IgD-negative memory B cell (primary cell): ENCODE results near the gene KIF25. TPM values are rescaled to one million over a fixed set of nuclear protein-coding genes. Genes with fewer than 3 reads are reported as not detected.
A peak's percentile ranks its signal among the peaks of the same experiment; 100 is the strongest.

Source experiments
- H3K27ac Mint-ChIP-seq, 3 donors: one replicate each; pipeline ENCODE4 v1.8.0; 2020 to 2022; ENCODE audit warnings: mild to moderate bottlenecking in 3 of 3, mixed read lengths in 3 of 3, moderate library complexity in 1 of 3
- H3K27me3 Mint-ChIP-seq: one replicate; pipeline ENCODE4 v1.8.0; 2021; ENCODE audit warnings: mixed read lengths
- H3K36me3 Mint-ChIP-seq: one replicate; pipeline ENCODE4 v1.8.0; 2020; ENCODE audit warnings: mild to moderate bottlenecking, mixed read lengths
- H3K4me1 Mint-ChIP-seq, 3 donors: one replicate each; pipeline ENCODE4 v1.8.0; 2020 to 2022; ENCODE audit warnings: mixed read lengths in 3 of 3, mild to moderate bottlenecking in 1 of 3
- H3K4me3 Mint-ChIP-seq, 4 donors: one replicate each; pipeline ENCODE4 v1.8.0; 2020 to 2022; ENCODE audit warnings: mild to moderate bottlenecking in 4 of 4, mixed read lengths in 4 of 4, moderate library complexity in 3 of 4
- H3K9me3 Mint-ChIP-seq, 3 donors: one replicate each; pipeline ENCODE4 v1.8.0; 2020 to 2021; ENCODE audit warnings: mixed read lengths in 3 of 3, mild to moderate bottlenecking in 1 of 3
- polyA plus RNA-seq: library from polyadenylated mRNA; unstranded; fragments of 300-500 nt; fragmentation: Illumina TruSeq; gene quantifications from one replicate; pipeline ENCODE4 v1.2.3, GENCODE V29; 2021

Gene KIF25
- polyA plus RNA-seq, 1 donor from 2014 or later = not detected

- Mint-ChIP-seq H3K4me1 (no peaks in the 10 kb centered on the region), H3K36me3 (peaks cover 2% of the 10 kb centered on the region), H3K9me3 (peaks cover 1 to 3% (median 3%) of the 10 kb centered on the region in 3 donors), H3K27me3 (peaks cover 7% of the 10 kb centered on the region), H3K4me3 (no peak overlapping the region), H3K27ac (no peak overlapping the region)
These were observed 30.7 kb downstream of the KIF25 start for GRCh38 chr6:168028181-168028580.

GRCh38 chr6:168029459-168030217 lies 32.2 kb downstream of the KIF25 start:
- H3K27me3 Mint-ChIP-seq = peaks cover 8% of the 10 kb centered on the region

GRCh38 chr6:168030218-168030746 lies 32.8 kb downstream of the KIF25 start:
- H3K4me1 Mint-ChIP-seq = no peaks in the 10 kb centered on the region
- no peak overlapping the region for H3K27ac Mint-ChIP-seq
- peaks cover 9% of the 10 kb centered on the region for H3K27me3 Mint-ChIP-seq
- H3K9me3 Mint-ChIP-seq = peaks cover 1 to 3% (median 2%) of the 10 kb centered on the region in 3 donors
- H3K4me3 Mint-ChIP-seq = no peak overlapping the region
- peaks cover 2% of the 10 kb centered on the region for H3K36me3 Mint-ChIP-seq

More at GRCh38 chr6:168029459-168030217, 32.2 kb downstream of the KIF25 start:
- Mint-ChIP-seq H3K4me1 (no peaks in the 10 kb centered on the region), H3K27ac (no peak overlapping the region), H3K4me3 (no peak overlapping the region), H3K36me3 (peaks cover 2% of the 10 kb centered on the region), H3K9me3 (peaks cover 1 to 3% (median 2%) of the 10 kb centered on the region in 3 donors)

GRCh38 chr6:168030908-168031307 lies 33.4 kb downstream of the KIF25 start:
- H3K4me1 Mint-ChIP-seq = no peaks in the 10 kb centered on the region
- peaks cover 1 to 3% (median 2%) of the 10 kb centered on the region in 3 donors for H3K9me3 Mint-ChIP-seq
- no peak overlapping the region for H3K4me3 Mint-ChIP-seq
- peaks cover 2% of the 10 kb centered on the region for H3K36me3 Mint-ChIP-seq
- H3K27me3 Mint-ChIP-seq = peaks cover 14% of the 10 kb centered on the region
- H3K27ac Mint-ChIP-seq = no peak overlapping the region

- no peak overlapping the region for H3K27ac Mint-ChIP-seq
- peaks cover 0 to 1% (median 0%) of the 10 kb centered on the region in 3 donors for H3K4me1 Mint-ChIP-seq
- H3K4me3 Mint-ChIP-seq = no peak overlapping the region
- H3K36me3 Mint-ChIP-seq = peaks cover 2% of the 10 kb centered on the region
- peaks cover 18% of the 10 kb centered on the region for H3K27me3 Mint-ChIP-seq
- H3K9me3 Mint-ChIP-seq = peaks cover 0 to 3% (median 1%) of the 10 kb centered on the region in 3 donors
These were observed 34.0 kb downstream of the KIF25 start for GRCh38 chr6:168031411-168031971.

GRCh38 chr6:168032005-168032760 lies 34.7 kb downstream of the KIF25 start:
- H3K9me3 Mint-ChIP-seq = peaks cover 1 to 2% (median 1%) of the 10 kb centered on the region in 3 donors
- peaks cover under 1% of the 10 kb centered on the region for H3K36me3 Mint-ChIP-seq

GRCh38 chr6:168033791-168034190 lies 36.3 kb downstream of the KIF25 start:
- Mint-ChIP-seq H3K36me3 (no peaks in the 10 kb centered on the region), H3K27me3 (peaks cover 20% of the 10 kb centered on the region), H3K4me1 (peaks cover 0 to 1% (median 0%) of the 10 kb centered on the region in 3 donors), H3K27ac (no peak overlapping the region), H3K9me3 (peaks cover 6 to 10% (median 8%) of the 10 kb centered on the region in 3 donors), H3K4me3 (no peak overlapping the region)

More at GRCh38 chr6:168032005-168032760, 34.7 kb downstream of the KIF25 start:
- Mint-ChIP-seq H3K4me1 (peaks cover 0 to 1% (median 0%) of the 10 kb centered on the region in 3 donors), H3K27ac (no peak overlapping the region), H3K4me3 (no peak overlapping the region), H3K27me3 (peaks cover 20% of the 10 kb centered on the region)

GRCh38 chr6:168034537-168034936 lies 37.1 kb downstream of the KIF25 start:
- H3K4me3 Mint-ChIP-seq = no peak overlapping the region
- peaks cover 20% of the 10 kb centered on the region for H3K27me3 Mint-ChIP-seq
- peaks cover 6 to 11% (median 9%) of the 10 kb centered on the region in 3 donors for H3K9me3 Mint-ChIP-seq
- H3K36me3 Mint-ChIP-seq = no peaks in the 10 kb centered on the region
- peaks cover 0 to 1% (median 0%) of the 10 kb centered on the region in 3 donors for H3K4me1 Mint-ChIP-seq
- peak overlapping the region in 1 of 3 donors; percentile 47 for H3K27ac Mint-ChIP-seq

GRCh38 chr6:168035098-168035660 lies 37.7 kb downstream of the KIF25 start:
- Mint-ChIP-seq H3K4me1 (peaks cover 0 to 1% (median 0%) of the 10 kb centered on the region in 3 donors), H3K9me3 (peaks cover 5 to 11% (median 9%) of the 10 kb centered on the region in 3 donors), H3K27ac (peak overlapping the region in 1 of 3 donors; percentile 47), H3K36me3 (no peaks in the 10 kb centered on the region), H3K4me3 (peak overlapping the region in 2 of 4 donors; percentile 17 to 54), H3K27me3 (peaks cover 20% of the 10 kb centered on the region)

- Mint-ChIP-seq H3K4me3 (no peak overlapping the region), H3K4me1 (peaks cover 0 to 1% (median 0%) of the 10 kb centered on the region in 3 donors), H3K9me3 (peaks cover 5 to 13% (median 12%) of the 10 kb centered on the region in 3 donors), H3K27ac (no peak overlapping the region), H3K36me3 (no peaks in the 10 kb centered on the region), H3K27me3 (peaks cover 20% of the 10 kb centered on the region)
These were observed 38.4 kb downstream of the KIF25 start for GRCh38 chr6:168035661-168036545.

- Mint-ChIP-seq H3K4me1 (peaks cover 0 to 1% (median 0%) of the 10 kb centered on the region in 3 donors), H3K27me3 (peaks cover 16% of the 10 kb centered on the region), H3K27ac (no peak overlapping the region), H3K36me3 (no peaks in the 10 kb centered on the region), H3K9me3 (peaks cover 5 to 13% (median 12%) of the 10 kb centered on the region in 3 donors), H3K4me3 (no peak overlapping the region)
These were observed 39.8 kb downstream of the KIF25 start for GRCh38 chr6:168037242-168037641.

- H3K4me3 Mint-ChIP-seq = no peak overlapping the region
- H3K27me3 Mint-ChIP-seq = peaks cover 16% of the 10 kb centered on the region
- H3K36me3 Mint-ChIP-seq = no peaks in the 10 kb centered on the region
- peaks cover 5 to 13% (median 12%) of the 10 kb centered on the region in 3 donors for H3K9me3 Mint-ChIP-seq
- H3K4me1 Mint-ChIP-seq = peaks cover 0 to 1% (median 0%) of the 10 kb centered on the region in 3 donors
- no peak overlapping the region for H3K27ac Mint-ChIP-seq
These were observed 40.4 kb downstream of the KIF25 start for GRCh38 chr6:168037856-168038255.

- H3K9me3 Mint-ChIP-seq = peaks cover 5 to 13% (median 12%) of the 10 kb centered on the region in 3 donors
- H3K36me3 Mint-ChIP-seq = no peaks in the 10 kb centered on the region
- no peak overlapping the region for H3K4me3 Mint-ChIP-seq
- H3K4me1 Mint-ChIP-seq = peaks cover 0 to 1% (median 0%) of the 10 kb centered on the region in 3 donors
- H3K27ac Mint-ChIP-seq = no peak overlapping the region
- peaks cover 16% of the 10 kb centered on the region for H3K27me3 Mint-ChIP-seq
These were observed 41.2 kb downstream of the KIF25 start for GRCh38 chr6:168038576-168039140.
